D341Med (cell line): ENCODE measurements around the gene ZNF827.

Experiments
- DNase-seq: peaks from one replicate; pipeline ENCODE4 v3.0.0; 2012; ENCODE audit warnings: low spot score

ZNF827 gene

DNA sequence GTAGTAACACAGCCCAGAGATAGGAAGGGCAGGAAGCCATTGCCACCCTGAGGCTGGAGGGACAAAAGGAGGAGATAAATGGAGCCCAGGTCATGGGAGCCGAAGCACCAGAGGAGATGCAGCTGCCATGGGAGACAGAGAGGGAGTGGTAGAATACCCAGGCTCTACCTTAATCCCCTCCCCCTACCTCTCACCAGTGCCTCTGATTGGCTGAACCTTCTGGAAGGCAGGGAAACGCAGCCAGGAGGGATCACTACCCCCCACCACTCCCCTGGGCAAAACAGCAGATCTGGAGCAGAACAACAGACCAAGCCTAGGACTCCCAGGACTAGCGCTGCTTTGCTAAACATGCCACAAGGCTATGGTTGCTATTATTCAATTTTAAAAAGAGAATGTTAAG lies 114.2 kb downstream of the ZNF827 start:
- DNase-seq: peak; percentile 42

DNA sequence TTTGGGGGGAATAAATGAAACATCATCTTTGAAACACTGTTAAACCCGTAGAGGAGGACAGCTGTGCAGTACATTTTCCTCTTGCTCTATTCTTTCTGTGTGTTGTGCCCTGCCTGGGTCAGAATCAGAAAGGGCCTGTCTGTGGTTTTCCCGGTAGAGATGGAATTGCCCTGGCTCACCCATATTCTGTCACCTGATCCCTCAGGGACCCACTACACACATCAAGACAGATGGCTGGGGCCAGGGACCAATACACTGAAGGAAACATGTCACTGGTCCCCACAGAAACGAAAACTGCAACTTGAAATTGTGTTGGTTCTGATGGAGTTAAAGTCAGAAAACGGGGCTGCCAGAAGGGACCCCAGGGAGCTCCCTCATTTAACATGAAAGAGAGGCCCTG lies 114.9 kb downstream of the ZNF827 start:
- DNase-seq: no peak

DNA sequence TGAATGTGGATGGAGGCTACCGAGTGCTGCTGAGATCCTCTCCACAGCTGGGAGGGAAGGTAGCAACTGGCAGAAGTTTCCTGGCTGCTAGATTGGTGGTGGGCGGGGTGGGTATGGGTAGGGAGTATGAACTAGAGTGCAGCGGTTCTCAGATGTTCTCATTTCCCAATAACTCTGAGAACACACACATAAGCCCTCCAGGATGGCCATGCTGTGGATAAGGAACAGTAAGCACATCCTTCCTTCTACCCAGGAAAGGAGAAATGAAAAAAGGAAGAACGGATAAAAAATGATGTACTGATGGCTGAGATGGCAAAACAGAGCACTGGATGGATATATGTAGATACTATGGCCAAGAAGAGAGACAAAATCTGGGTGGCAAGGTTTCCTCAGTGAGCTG lies 116.0 kb downstream of the ZNF827 start:
- no peak for DNase-seq

DNA sequence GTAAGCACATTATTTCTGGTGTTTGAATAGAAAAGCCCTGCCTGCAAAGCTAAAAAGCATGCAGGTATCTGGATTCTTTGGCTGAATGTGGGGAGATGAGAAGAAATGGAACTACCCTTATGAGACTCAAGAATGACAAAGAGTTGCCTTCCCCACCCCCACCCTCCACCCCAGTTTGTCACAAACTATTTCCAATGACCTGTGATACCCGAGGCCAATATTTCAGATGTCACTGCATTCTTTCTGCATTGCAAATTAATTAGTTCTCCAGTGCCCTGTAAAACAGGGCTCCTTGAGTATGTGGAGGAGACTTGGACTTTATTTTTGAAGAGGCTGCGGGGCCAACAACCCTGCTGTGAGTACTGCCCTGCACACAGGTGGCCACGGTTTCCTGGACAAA lies 116.4 kb downstream of the ZNF827 start:
- DNase-seq: no peak

DNA sequence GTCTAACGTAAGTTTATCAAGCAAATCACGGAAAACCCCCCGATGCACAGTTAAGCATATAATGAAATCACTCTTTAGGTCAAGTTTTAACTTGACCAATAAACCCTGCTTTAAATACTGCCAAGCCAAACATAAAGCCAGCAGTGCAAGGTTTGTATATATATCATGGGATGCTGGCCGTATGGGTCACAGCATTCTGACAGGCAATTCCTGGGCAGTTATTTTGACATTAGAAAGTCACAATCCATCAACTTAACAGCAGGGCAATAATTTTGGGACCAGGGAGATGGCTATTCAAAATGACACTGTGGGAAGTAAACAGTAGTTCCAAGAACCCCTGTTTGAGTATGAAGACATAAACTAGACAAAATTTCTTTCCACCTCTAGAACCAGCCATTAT lies 116.9 kb downstream of the ZNF827 start:
- no peak for DNase-seq

DNA sequence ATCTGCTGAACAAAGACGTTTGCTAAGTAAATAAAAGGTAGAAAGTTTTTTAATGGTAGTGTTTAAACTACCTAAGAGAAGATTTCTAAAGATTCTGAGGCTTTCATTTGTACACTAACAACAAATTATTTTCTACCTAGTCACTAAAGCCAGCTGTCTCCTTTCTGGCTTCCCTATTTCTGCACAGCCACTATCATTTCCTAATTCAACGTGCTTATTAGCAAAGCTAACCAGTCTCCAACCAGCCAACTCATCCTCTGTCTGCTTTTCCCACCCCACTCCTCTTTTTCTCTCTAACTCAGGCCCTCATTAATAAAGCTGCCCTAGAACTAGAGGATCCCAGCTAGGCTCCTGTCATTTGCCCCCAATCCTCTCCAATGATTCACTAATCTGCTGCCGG lies 118.2 kb downstream of the ZNF827 start:
- DNase-seq: no peak

DNA sequence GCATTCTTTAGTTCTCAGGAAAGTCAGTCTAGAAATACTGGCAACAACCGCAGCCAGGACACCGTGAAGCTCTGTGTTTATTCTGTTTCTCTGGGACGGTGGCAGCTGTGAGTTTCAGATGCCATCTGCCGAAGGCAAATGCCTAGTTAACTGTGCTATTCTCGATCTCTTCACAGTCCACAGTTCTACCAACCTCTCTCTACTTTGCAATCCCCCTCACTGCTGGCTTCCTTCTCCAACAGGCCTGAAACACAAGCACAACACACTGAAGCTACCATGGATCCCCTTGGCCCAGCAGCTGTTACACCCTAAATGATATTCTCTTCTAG lies 118.8 kb downstream of the ZNF827 start:
- no peak for DNase-seq

DNA sequence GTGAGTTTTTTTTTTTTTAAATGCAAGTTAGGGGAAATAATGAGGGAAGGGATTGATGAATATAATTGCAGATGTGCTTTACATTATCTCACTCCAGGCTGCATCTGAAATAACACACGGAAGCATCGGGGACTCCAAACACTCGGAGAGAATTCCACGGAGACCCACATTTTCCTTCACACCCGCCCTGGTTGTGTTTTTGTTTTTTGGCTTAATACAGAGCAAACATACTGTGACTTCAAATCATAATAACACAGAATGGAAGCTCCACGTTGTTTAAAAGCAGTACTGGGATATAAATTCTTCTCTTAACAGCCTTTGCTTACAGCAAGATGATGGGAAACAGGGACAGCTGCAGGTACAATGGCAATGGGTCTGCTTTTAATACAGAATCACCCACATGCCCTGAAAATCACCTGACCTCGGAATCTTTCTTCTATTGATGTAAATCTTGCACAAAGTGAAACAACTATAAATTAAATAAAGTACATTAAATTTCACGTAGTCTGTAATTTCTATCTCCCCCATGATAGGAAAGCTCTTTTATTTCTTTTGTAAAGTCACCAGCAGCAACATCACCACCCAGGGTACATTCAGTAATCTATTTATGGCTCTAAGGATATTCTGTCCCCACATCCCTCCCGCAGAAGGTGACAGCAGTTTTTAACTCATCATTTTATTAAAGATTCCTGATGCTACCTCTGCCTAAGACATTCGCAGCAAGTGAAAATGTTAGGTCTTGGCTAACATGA lies 119.3 kb downstream of the ZNF827 start:
- no peak for DNase-seq

DNA sequence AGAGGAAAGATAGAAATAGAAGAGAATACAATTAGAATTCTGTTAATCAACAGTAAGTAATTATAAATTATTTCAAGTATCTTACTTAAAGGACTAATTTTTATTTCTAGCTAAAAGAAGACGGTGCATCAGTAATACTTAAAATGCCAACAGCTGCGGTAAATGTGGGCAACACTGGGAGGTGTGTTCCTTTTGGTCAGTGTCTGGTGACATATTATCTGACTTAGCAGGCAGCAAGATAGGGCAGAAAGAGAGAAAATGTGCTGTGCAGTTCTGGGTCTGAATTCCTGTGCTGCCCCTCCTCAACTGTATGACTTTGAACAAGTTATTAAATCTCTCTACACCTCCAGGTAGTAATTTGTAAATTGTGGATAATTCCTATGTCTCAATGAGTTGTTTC lies 120.6 kb downstream of the ZNF827 start:
- DNase-seq: no peak

DNA sequence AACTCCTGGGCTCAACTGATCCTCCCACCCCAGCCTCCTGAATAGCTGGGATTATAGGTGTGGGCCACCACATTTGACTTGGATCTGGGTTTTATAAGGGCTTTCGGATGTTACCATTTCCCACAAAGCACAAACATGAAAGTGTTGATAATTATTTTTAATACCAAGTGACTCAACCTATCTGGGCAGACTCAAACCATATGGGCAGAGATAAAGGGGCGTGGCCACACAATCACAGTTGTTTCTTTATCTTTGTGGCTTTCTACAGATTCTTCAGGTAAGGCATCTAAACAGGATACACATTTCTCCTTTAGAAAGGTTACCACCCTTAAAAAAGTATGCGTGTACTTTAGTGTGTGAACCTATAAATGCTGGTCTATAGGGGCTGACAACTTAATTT lies 122.5 kb downstream of the ZNF827 start:
- DNase-seq: no peak

DNA sequence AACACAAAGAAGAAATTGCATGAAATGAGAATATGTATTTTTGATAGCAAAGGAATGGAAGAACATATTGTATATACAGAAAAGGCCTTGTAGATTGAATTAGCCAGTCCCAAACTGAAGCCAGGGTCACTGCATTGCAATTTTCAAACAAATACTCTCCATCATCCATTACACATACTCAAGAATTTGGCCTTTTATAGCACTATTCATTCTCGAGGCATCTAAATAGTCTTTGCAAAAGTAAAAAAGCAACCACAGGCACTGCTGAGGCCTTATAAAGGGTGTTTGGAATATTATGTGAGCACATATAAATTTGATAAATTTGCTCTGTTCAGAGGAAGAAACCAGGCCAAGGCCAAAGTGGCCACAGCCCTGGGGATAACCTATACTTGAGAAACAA lies 123.0 kb downstream of the ZNF827 start:
- no peak for DNase-seq

DNA sequence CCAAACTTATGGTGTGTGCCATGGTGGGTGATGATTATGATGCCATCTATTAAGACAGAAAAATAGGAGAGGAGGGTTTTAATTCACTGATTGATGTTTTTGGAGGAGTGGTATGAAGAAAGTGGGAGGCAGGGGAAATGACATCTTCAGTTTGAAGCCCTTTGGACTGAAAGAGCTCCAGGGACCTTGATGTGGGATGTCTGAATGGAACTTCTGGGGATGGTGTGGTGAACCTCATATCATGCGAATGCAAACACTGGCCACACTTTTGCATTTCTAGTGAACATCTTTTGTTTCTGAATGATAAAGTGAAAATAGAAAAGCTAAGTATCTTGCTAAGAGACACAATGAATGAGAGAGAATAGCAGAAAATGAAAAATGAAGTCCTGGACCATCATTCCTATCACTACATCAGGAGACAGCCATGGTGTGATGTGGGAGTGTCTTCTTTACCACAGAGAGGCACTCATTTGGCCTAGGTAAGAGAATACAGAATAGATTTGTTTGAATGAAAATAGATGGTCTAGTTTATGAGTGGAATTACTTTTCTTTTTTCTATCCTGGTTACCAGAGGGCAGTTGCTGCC lies 123.5 kb downstream of the ZNF827 start:
- DNase-seq: no peak

DNA sequence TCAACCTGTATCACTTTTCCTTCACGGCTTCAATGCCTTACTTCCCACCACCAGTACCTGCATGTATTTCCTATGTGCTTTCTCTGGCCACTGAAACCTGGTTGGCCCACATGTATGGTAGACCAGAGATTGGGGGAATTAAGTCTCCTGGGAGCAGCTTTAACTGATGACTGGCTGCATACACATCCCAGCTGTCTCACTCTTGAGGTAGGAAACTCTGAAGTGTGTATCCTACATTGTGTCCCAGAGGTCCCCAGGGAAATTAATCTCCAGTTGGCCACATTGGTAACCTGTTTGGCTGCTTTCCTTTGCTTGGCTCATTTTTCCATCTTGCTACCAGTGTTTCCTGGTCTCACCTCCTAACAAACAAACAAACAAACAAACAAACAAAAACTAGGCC lies 124.4 kb downstream of the ZNF827 start:
- peak; percentile 55 for DNase-seq

DNA sequence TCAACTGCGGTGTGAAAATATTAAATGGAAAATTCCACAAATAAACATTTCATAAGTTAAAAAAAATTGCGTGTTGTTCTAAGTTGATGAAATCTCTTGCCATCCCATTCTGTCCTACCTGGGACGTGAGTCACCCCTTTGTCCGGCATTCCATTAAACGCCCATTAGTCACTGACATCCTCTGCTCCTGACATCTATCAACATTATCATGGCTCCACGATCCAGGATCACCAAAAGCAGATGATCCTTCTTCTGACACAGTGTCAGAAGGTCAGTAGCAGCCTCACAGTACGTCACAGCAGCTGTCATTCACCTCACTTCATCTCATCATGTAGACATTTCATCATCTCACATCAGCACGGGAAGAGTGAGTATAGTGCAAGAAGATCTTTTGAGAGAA lies 125.7 kb downstream of the ZNF827 start:
- no peak for DNase-seq

DNA sequence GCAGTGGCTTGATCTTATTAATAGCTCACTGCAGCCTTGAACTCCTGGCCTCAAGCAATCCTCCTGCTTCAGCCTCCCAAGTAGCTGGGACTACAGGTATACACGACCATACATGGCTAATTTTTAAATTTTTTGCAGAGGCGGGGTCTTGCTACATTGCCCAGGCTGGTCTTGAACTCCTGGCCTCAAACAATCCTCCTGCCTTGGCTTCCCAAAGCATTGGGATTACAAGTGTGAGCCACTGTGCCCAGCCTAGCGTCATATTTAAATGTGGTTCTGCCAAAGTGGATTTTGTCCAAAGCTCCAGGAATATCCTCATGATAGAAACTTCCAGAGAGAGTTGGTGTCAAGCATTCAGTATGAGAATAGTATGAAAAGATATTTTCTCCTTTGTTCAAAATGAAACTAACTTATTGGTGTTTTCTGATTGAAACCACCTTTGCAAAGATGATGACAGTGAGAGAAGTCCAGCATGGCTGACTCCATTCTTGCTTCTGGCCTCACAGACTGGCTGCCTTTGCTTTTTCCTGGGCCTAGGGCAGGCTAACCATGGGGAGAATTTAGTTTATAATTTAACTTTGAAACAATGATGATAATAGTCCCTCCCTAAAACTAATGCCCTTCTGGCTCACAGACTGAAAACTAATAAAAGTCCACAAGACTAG lies 129.6 kb downstream of the ZNF827 start:
- DNase-seq: no peak

DNA sequence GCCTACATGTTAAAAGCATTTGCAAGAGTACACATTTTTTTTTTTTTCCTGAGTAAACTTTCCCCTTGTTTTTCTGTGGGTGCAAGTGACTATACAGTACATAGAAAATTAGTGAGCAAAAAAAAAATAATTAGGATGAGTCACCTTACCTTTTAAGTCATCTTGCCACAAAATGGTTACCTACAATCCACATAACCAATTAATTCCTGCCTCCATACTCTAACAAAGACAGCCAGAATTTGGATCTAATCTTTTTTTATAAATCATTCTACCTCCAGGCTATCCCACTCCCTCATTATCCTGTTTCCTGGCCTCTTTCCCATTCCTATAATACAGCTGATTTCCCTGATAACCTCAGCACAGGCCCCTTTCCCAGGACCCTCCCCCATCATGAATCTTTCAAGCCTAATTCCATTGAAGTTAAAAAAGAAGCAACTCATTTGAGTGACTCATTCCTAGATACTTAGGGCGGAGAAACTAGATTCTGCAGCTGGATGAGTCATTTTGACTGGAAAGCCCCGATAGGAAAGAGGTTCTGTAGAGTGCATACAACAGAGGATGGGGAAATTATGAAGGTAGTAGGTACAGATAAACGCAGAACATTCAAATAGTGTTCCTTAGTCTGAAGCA lies 130.5 kb downstream of the ZNF827 start:
- DNase-seq: no peak

DNA sequence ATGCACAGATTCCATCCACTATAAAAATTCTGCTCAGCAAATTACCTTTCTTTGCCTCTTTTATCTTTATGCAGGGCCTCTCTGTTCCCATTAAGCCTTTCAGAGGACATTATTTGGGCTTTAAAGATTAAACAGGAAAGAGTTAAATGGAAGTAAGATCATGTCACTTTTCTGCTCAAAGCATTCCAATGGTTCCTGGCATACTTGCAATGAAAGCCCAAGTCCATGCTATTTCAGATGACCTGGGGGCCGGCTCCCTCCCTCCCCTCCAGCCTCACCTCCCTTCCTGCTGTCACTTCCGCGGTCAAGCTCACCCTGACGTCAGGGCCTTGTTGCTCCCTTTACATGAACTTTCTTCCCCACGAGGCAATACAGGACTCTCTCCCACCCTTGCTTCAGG lies 133.1 kb downstream of the ZNF827 start:
- no peak for DNase-seq

DNA sequence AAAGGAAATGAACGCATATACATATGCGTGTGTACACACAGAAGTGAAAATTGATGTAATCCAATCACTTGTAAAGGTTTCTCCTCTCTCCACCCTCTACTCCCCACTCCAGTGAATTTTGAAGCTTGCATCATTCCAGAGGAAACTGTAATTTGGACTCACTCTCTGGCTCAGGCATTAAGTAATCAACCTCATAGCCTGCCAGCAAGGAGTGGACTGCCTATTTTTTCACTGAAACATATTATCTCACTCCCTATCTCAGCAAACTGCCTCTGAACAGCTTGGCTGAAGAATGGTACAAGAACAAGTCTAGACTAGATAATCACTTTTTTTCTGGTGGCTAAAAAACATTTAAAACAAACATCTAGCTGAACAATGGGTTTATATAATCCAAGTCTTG lies 134.5 kb downstream of the ZNF827 start:
- DNase-seq: no peak

DNA sequence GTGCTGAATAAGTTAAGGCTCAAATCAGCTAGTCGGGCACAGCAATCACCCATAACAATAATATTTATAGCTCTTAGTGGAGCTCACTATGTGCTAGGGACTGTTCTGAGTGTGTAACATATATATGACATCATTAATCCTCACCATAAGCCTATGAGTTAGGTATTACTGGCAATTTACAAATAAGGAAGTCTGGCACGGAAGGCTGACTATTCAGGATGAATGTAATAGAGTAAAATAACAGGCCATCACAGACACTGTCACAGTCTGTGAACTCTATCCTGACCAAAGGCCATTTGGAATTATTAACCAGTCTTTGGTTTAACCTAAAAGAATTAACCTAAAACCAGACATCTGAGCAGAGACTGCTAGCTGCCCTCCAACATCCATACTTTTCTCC lies 139.4 kb downstream of the ZNF827 start:
- no peak for DNase-seq

DNA sequence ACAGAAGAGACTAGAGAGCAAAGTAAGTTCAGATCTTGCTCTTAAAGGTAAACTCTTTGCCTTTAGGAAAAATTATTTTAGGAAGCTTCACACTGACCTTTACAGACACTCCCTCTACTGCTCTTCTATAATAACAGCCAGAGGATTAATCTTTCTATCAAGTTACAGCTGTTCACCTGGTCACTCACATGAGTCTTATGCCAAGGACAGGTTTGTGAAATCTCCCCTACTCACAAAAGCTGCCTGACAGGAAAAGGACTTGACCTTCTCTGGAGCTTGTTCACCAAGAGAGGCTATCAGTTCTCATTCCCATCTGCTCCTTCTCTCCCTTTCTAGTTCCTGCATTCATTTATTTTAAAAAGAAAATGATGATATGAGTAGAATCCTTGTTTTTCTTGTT lies 141.3 kb downstream of the ZNF827 start:
- DNase-seq: no peak

DNA sequence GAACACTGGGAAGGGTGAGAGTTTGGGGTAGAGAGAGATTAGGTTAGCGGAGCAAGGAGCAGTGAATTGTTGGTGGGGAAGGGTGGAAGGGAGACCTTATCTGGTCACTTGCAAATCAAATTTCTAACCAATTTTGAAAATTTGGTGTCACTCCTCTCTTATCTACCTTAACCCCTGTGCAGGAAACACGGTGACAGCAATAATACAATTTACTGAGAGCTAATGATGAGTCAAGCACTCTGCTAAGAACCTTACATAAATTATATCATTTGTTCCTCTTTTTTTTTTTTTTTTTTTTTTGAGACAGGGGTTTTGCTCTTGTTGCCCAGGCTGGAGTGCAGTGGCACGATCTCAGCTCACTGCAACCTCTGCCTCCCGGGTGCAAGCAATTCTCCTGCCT lies 142.3 kb downstream of the ZNF827 start:
- no peak for DNase-seq

DNA sequence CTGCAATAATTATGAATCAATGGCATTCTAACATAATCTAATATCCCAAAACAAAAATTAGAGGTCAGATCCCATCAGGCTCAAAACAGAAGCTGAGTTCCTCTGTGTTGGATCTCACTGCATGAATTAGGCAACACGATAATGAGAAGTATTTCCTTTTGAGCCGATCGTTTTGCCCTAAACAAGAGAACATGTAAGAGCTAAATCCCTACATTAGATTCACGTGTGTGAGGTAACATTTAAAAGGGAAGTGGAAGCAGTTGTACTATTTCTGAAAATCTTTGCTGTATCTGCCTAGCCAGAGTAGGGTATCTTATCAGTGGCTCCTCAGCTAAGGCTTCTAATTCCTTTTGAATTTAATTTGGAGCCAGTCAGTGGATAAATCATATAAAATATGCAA lies 143.1 kb downstream of the ZNF827 start:
- DNase-seq: no peak

DNA sequence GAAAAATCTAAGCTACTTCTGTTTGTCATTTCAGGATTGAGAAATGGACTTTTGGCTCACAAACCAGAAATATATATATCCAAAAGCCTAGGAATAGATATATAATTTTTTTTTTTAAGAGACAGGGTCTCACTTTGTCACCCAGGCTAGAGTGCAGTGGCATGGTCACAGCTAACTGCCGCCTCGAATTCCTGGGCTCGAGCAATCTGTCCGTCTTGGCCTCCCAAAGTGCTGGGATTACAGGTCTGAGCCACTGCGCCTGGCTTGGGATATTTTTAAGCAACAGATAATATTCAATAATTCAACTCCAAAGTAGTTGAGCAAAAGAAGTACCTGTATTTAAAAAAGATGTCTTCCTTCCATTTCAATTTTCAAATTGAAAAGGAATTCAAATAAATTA lies 146.2 kb downstream of the ZNF827 start:
- DNase-seq: no peak
